Fibroblast of lung (primary cell): ENCODE measurements around the gene MYO6.

Experiments used
- CTCF ChIP-seq, 2 donors: IDR thresholded peaks in 1 of 2; conservative IDR thresholded peaks in 1 of 2; 1 replicate in 1 of 2; 2 replicates in 1 of 2; pipeline ENCODE4 v1.5.1; 2011 to 2012; ENCODE audit warnings: low read length in 2 of 2, control low read depth in 1 of 2, inconsistent platforms in 1 of 2, low read depth in 1 of 2, mild to moderate bottlenecking in 1 of 2
- EZH2 ChIP-seq: IDR thresholded peaks from 2 replicates; pipeline ENCODE4 v1.5.1; 2012; ENCODE audit warnings: low read length, control low read depth, mild to moderate bottlenecking; ENCODE audit errors: missing control alignments

DNA sequence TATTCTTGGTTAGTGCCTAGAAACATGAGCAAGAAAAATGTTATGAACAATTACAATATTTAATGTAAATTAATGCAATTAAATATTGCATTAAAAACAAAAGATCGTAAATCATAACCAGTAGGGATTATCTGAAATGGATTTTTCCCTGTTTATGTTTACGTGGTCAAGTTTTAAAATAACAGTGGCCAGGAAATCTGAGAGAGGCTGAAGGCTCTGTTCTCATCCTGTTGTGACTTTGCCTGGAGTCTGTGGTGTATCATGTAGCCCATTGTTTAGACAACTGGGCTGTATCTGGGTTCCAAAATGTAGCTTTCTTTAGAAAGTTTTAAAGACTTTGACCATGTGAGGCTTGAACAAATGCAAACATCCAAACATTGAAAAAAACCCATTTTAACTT is 2.4 kb downstream of the MYO6 start:
- TF ChIP-seq CTCF (conservative IDR thresholded peaks at IDR 0.05 in 1 of 2, IDR thresholded peaks at IDR 0.05 in 1 of 2; ENCODE audit: low read depth in 1 of 2, low read length in 2 of 2), result no peak
- no peak for TF ChIP-seq EZH2
